SU-DHL-6 (cell line): ENCODE measurements around the gene ROS1.
"Not testable (repeated sequence)": the region's sequence is repeated elsewhere in the genome, so short reads cannot be mapped to it uniquely, and the experiment has no call there.

ENCODE experiments used
- CTCF ChIP-seq: fragments of 200-600 bp; sonication (generic); IDR thresholded peaks from one replicate; pipeline ENCODE4 v1.5.1; 2017; ENCODE audit warnings: antibody characterized with exemption, mild to moderate bottlenecking, low read length, moderate library complexity; ENCODE audit not compliant: insufficient read depth, poor library complexity, severe bottlenecking
- EZH2phosphoT487 ChIP-seq: fragments of 200-600 bp; sonication (generic), shearing (Covaris generic); conservative IDR thresholded peaks from 2 replicates; pipeline ENCODE4 v1.6.1; 2018; ENCODE audit warnings: mild to moderate bottlenecking, antibody characterized with exemption, low read length, moderate library complexity, mixed read lengths

GRCh38 chr6:117244979-117245378 is 180.8 kb downstream of the ROS1 start:
- not testable (repeated sequence) for TF ChIP-seq CTCF, EZH2phosphoT487
